Measurements from ENCODE around the gene PAX8.

The PAX8 gene

DNA sequence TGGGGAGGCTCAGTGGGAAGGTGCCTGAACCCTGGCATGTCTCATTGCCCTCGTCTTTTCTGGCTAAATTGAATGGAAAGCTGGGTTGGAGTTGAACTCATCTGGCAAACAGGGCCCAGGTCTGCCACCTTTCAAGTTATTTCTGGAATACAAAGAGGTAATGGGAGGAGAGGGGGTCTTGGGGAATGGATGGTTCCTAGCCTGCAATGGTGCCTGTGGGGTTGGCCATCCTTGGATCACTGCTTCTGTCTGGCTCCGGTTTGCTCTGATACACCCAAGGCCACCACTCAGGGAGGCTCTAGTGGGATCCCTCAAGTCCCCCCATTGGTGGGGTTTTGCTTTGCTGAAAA lies 59.7 kb downstream of the PAX8 start:
- DNase-seq, result no peak

DNA sequence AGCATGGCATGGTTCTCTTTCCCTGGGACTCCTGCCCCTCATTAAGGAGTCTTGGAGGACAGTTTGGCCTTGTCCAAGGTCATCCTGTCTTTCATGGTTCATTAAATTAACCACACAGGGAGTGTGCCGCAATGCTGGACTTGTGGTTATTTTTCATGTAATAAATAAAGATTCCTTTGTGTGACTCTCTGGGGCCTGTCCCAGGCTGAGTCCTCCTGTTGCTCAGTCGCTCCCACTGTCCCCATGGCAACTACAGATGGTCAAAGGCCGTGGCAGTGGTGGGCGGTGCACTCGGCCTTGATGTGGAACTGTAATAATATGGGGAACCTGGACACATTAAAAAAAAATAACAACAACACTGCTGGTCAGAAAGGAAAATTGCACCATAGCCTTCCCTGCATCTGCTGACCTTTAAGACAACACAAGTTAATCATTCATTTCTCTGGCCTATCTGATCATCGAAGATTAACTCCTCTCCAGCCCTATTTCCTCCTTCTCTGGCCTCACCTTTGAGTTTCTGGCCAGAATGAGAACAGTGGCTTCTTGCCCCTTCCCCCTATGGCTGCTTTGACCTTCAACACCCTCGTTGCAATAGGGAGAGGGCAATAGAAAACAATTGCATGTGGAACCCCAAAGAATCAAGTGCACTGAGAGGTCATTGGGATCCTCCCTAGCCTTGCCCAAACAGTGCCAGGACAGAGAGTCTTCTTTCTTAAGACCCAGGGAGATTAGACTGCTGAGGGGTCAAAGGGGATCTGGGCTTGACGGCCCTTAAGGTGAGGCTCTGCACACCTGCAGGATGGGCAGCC lies 60.2 kb downstream of the PAX8 start:
- DNase-seq, result no peak

DNA sequence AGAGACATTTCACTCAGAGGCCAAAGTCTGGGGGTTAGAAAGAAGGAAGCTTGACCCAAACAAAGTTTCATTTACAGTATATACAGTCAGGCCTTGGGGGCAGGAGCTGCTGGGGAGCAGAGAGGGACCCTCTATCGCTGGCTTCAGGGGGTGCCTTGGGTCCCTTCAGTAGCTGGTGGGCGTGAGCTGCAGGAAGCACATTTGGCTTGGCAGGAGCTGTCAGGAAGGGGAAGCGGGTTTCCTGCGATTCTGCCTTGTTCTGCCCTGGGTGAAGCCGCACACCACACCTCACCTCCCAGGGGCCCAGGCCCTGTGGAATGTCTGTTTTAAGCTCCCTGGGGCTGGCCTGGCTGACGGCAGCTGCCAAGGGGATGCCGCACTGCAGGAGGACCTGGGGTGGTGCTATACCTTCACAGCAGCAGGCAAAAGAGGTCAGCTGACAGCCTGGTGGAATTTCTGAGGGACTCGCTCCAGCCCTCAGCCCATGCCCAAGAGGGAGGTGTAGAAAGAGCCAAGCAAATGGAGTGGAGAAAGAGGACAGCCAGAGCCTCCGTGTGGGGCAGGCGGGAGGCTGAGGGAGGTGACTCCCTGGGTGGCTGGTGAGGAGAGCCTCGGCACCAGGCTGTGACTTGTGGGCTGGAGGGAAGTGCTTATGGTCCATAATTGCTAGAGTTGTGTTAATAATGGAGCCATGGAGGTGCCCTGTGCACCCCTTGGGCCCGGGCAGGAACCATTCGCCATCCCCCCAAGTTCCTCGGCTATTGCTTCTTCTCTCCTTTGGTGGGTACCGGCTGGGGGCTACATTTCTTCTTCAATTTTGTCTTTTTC lies 61.1 kb downstream of the PAX8 start:
- no peak for DNase-seq

DNA sequence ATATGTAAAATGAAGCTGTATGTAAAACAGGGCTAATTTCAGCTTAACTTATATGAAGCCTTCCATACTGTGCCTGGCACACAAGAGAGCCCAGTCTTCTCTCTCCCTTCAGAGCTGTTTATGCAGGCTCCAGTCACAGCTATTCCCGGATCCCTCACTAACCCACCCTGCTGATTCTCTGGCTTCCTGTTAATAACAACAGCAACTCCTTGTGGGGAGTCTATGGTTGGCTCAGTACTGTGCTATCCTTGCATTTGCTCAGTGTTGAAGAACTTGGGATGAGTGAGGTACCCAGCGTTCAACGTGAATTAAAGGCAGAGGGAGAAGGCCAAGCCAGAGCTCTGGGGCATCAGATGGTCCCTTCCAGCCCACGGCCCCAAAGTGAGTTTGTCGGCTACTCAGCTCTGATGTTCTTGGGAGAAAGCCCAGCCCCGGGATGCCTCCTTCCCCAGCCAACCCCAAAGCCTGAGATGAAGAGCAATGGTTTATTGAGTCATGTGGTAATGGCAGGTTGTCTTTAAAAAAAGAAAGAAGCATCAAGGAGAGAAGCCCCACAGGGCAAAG lies 61.7 kb downstream of the PAX8 start:
- no peak for DNase-seq

DNA sequence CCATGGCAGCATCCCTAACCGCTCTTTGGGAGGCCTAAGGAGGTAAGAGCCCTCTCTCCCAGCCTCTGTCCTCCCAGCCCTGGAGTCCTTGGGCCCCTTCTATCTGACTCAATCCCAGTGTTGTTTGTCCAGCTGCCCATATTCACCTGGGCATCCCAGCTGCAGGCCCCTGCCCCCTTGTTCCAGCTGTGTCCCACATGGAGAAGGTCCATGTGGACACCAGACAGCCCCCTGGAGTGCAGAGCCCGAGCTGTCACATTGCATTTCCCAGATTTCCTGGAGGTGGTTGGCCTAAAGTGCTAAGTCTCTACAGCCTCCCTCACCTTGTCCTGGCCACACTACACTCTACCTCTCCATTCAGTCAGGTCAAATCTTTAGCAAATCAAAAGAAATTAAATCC lies 62.4 kb downstream of the PAX8 start:
- DNase-seq, result no peak

DNA sequence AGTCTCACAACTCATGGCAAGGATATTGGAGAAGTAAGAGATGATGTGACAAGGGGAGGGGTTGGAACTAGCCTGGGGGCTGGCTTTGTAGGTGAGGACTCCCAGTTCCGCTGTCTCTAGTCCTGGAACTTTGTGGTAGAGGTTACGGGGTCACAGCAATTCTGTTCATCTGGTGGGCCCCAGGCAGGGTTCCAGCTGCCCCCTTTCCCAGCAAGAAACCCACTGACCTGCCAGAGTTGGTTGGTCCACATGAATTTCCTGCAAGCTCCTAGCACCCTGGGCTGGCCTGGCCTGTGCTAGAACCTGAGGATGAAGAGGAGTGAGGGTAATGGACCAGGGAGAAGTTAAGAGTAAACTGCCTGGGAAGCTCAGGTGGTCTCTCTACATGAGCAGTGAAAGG lies 63.7 kb downstream of the PAX8 start:
- DNase-seq, result no peak

DNA sequence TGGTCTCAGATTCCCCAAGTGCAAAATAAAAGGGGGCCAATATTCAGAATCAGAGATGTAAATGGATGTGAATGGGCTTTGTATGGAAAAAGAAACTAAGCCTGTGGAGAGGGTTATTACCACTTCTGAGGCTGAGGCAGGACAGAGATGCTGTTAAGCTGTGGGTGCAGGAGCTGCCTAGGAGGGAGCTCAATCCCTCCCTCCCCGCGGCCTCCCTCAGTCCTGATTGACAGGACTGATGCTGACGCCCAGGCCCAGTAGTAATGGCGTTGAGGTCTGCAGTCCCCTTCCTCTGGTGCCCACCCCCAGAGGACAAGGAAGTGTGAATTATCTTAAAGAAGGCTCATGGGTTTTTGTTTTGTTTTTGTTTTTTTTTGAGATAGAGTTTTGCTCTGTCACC lies 64.6 kb downstream of the PAX8 start:
- DNase-seq, result no peak

DNA sequence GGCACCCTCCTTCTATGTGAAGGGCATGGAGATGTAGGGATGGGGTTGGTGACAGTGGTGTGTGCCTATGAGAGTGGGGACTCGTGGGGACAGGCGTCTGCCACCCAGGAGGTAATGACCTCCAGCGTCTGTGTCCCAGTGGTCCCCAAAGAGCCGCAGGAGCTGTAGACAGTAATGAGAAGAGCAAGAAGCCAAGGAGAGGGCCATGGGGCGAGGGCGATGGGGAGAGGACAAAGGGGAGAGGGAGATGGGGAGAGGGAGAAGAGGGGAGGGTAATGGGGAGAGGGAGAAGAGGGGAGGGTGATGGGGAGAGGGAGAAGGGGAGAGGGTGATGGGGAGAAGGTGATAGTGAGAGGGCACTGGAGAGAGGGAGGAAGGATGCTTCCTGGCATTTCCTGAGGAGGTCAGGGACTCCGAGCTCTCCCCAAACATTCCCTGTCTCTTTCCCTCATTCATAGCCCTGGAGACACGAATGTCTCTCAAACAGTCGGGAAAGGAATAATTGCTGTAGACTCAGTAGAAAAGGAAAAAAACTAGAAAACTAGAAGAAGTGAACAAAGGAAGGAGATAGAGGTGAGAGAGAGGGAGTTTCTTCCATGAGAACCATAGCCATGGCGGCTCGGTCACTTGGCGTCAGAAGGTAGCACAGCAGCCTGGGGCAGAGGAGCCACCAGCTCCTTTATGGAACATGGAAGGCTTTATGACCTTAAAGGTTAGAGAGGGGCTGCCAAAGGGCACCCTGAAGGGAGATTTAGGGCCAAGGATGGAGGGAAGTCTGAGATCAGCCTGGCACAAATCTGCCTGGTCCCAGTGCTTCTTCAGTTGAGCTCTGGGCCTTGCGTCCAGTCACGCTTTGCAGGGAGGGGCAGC lies 65.4 kb downstream of the PAX8 start:
- no peak for DNase-seq

DNA sequence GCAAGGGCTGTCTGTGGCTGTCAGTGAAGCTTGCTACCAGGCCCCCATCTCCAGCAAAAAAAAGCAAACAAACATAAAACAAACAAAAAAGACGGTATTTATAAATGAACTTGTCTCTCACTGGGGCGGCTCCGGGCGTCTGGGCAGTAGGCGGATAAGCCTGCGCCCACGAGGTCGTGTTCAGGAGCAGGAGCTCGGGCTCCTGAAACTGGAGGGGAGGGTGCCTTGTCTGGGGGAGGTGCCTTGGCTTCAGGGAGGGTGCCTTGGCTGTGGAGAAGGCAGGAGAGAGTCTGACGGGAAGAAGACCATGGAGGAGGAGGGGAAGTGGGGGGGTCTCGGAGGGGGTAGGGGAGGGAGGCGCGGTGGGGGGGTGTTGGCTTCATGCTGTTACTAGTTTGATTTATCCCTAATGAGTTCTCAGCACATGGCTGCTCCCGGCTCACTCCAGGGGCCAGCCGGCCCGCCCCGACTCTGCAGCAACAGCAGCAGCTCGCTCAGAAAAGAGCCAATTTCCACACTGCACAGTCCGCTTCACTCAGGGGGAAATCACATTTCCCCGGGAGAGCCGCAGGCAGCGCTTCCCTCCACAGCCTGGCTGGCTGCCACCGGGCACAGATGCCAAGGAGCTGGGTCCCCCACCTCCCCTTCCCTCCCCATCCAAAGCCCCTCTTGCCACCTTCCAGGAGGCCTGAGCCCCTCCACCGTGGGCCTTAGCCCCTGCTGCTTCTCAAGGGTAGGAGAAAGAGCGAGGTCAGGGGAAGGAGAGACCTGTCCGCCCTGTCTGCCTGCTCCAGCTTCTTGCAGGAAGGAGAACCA lies 66.3 kb downstream of the PAX8 start:
- DNase-seq, result no peak

DNA sequence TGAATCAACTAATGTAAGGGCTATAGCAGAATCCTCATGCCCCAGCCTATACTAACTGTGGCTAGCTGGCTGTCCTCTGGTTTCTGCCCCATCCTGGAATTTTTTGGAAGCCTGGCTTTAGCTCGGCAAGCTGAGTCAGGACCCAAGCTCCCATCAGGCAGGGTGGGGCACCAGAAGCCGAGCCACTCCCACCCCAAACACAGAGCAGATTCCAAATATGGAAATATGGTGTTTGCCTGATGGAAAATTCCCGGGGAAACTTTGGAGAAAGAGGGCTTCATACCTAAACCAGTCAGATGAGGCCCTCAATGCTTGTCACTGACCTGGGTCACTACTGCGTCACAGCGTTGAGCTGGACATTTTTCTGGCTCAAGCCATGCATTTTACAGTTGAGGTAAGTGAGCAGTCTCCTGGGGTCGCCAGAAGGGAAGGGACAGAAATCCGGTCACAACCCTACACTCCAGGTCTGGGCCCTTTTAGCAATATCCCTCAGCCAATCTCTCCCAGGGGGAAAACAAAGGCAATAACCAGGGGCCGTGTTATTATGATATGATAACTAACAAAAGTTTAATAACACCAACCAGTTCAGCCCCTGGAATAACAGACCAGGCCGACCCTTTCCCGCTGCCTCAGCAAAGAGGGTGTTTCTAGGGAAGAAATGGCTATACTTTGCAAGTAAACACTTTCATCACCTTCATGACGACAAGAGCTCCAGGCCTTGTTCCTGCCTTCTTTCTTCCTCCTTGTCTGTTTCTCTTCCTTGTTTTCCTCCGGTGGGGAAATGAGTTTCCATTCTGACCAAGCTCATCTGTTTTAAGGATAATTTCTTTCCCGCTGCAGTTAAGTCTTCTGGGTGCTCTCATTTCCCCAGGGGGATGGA lies 67.3 kb downstream of the PAX8 start:
- DNase-seq, result no peak

DNA sequence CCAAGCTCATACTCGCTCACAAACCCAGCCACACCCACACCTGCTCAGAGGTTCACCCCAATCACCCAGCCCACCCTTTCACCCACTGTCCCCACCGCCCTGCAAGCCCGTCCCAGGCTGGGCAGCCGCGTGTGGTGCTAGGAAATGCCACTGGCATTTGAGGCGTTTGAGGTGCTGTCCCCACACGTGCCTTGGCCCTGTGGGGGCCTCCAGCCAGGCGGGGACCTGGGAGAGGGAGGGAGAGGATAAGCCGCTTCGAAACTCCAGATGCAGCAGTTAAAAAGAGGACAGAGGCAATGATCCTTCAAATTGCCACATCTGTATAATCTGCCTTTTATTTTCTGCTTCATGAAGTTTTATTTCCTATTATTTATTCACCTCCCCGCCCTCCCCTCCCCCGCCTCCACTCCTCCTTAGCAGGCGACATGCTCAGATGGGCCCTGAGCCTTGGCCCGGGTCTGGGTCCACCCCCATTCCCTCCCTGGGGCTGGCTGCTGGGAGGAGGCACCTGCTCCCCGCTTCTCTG lies 69.0 kb downstream of the PAX8 start:
- no peak for DNase-seq

DNA sequence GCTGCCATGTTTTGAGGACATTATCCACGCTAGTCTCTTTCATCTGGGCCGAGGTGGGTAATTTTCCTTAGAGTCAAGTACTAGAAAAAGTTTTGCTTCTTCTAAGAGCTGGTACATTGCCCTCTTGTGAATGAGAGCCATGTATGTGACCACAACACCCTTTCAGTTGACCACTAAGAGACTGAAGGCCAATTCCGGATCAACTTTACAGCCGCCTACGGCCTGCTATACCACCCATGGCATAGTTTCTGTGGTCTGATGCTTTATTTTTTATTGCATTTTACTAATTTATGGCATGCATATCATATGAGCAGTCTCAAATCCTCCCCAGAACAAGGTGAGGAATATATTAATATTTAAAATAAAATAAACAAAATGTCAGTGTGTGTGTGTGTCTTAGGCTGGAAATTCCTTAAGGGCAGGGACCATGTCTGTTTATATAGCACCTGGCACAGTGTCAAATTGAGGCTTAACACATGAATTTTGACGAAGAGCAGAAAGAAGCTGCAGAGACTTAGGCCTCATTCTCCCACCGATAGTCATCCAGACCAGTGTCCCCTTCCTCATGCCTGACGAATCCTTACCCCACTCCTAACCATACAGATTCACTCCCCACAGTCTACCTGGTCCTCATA lies 69.6 kb downstream of the PAX8 start:
- no peak for DNase-seq

DNA sequence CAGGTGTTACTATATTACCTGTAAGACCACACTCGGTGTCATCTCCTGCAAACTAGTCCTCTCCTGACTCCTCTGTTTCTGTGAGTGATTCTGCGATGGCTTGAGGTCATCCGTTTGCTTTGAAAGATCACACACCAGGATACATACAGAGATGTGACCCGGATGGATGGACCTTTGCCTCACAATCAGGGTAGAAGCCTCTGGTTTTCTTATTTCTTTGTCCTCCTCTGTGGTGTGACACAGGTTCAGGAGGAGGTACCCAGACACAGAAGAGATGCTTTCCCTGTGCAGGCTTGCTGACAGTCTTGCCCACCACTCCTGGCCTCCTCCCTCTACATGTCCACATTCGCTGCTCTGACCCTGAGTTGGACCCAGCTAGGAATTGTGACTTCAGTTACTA lies 70.3 kb downstream of the PAX8 start:
- no peak for DNase-seq

DNA sequence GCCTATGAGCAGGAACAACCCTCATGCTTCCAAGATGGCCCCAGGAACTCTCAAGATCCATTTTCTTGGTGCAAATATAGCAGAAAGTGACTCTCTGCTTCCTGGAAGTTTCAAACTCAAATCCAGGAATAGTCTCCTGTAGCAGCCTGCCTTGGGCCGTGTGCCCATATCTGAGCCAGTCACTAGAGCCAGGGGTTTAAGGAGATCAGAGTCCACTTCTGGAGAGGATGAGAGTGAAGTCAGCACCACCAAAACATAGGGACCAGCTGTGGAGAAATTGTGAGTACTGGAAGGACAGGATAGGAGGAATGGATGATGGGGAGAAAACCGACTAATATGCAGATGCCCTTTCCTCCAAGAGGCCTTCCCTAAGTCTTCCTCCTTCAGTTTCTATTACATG lies 71.7 kb downstream of the PAX8 start:
- DNase-seq, result no peak

DNA sequence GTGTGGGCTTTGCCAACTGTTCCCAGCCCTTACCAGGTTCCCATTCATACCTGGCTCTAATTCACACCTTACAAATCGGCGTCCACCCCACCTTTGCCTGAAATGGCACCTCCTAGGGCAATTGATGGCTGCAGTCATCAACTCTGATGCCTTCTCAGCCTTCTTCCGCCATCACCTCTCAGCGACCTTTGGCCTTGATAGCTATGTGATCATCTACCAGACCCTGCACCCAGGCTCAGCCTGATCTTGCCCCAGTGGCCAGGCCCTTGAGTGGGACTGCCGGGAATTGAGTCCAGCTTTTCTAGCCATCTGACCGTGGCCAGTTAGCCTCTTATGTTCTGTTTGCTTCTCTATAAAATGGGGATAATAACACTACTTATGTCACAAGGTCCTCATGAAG lies 72.5 kb downstream of the PAX8 start:
- DNase-seq, result no peak

DNA sequence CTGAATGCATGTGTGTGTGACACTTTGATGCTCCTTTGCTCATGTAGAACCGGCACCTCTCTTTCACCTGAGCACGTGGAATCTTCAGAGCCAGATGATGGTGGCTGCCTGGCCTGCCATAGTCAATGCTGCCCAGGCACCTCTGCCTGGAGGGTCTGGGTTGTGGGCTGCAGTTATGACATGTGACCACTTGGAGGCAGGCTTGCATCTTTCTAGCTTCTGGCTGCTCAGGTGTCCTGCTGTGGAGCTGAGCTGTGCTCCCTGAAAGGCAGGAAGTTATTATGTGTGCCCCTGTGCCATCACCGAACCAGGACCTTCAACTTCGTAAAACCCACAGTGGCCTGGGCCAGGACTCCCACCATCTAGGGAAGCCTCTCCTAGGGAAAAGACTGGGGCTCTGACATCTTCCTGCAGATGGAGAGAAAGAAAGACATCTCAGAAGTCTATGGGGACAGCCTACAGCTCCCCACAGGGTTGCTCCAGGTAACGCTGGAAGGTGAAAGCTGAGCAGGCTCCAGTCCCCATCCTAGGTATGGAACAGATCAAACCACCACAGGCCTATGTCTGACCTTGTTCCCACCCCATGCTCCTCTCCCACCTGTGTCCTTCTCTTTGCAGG lies 74.7 kb downstream of the PAX8 start:
- no peak for DNase-seq

DNA sequence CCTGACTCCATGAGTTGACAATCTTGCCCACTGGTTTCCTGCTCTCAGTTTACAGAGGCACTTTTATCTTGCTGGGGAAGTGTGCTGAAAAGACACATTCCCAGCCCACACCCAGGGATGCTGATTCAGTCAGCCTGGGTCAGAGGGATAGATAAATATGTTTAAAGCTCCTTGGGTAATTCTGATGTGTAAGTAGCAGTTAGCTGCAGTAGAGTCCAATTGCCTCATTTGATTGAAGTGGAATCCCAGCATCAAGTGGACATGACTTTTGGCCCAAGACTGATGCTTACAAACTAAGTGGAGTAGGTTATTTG lies 75.5 kb downstream of the PAX8 start:
- no peak for DNase-seq

DNA sequence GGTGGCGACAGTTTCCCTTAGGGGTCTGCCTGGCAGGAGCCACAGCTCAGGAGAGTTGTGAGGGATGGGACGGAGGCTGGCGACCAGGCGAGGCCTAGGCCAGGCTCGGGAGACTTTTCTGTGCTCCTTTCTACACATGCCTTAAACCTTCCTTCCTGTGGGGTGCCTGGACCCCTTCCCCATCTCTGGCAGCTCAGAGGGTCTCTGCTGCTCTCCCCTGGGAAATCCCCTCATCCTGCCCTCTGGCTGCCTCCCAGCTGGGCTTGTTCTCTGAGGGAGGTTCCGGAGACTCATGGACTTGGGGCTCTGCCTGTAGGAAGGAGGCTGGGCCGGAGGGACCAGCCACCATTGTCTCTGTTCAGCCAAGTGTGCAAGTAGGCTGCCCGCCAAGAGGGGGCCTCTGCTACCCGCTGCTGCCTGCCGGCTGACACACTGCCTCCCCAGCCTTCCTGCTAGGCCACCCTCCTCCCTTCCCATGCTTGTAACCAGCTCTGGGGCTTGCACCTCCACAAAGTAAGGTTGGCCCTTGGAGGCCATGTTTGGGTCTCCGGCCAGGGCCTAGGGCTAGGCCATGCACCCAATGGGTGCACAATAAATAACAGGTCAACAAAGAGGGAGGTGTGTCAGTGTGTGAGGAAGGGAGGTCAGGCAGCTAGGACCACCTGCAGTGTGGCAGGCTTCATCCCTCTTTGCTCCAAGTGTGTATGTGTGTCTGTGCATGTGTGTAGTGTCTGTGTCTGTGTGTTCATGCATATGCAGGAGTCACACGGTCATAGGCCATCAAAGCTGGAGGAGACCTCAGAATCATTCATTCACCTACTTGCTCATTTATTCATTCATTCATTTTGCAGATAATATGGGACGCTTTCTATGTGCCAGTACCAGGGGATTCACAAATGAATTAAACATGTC lies 76.2 kb downstream of the PAX8 start:
- DNase-seq, result no peak

Measured in NCI-H1436 treated with DMSO at 0.1 percent for 48 hours (cell line).